Calu3 (cell line): ENCODE measurements around the gene NR4A3. TPM values are rescaled to one million over a fixed set of nuclear protein-coding genes. Genes with fewer than 3 reads are reported as not detected.

ENCODE experiments used
- BruUV-seq: library from RNA; stranded (reverse); fragments of 400-500 nt; replicated peaks from 2 replicates; lab custom pipeline; 2021; lab: Mats Ljungman, UMichigan
- CTCF ChIA-PET: fragments of 300-600 bp; sonication (Branson Sonifier 250); formaldehyde crosslinking; loops from one replicate; lab custom pipeline; 2022; ENCODE audit warnings: antibody characterized with exemption; lab: Charles Lee
- DNase-seq: peaks from one replicate; pipeline ENCODE4 v3.0.0; 2022
- H3K27ac Mint-ChIP-seq: one replicate; pipeline ENCODE4 v1.8.0; 2022; ENCODE audit warnings: mixed read lengths; ENCODE audit not compliant: unreplicated experiment
- H3K27me3 Mint-ChIP-seq: one replicate; pipeline ENCODE4 v1.8.0; 2022; ENCODE audit warnings: mixed read lengths; ENCODE audit not compliant: unreplicated experiment
- H3K36me3 Mint-ChIP-seq: one replicate; pipeline ENCODE4 v1.8.0; 2022; ENCODE audit warnings: mild to moderate bottlenecking, moderate library complexity, mixed read lengths; ENCODE audit not compliant: insufficient read depth, unreplicated experiment
- H3K4me1 Mint-ChIP-seq: one replicate; pipeline ENCODE4 v1.8.0; 2022; ENCODE audit warnings: mild to moderate bottlenecking, low read depth, mixed read lengths; ENCODE audit not compliant: unreplicated experiment
- H3K4me3 Mint-ChIP-seq: one replicate; pipeline ENCODE4 v1.8.0; 2022; ENCODE audit warnings: mild to moderate bottlenecking, low read depth, moderate library complexity, mixed read lengths; ENCODE audit not compliant: unreplicated experiment
- H3K9me3 Mint-ChIP-seq: one replicate; pipeline ENCODE4 v1.8.0; 2022; ENCODE audit warnings: low read depth, mixed read lengths; ENCODE audit not compliant: unreplicated experiment
- CTCF ChIP-seq: fragments of 200-600 bp; IDR thresholded peaks from one replicate; pipeline ENCODE4 v1.8.0; 2022; ENCODE audit warnings: antibody characterized with exemption; ENCODE audit not compliant: unreplicated experiment
- intact Hi-C: fragments of 100-400 bp; cut with micrococcal nuclease; formaldehyde crosslinking; loops from one replicate; pipeline ENCODE4 v1.10.0; 2022; ENCODE audit not compliant: unreplicated experiment
- total RNA-seq: library from RNA; stranded (reverse); gene quantifications from 2 replicates; pipeline ENCODE4 v1.2.3, GENCODE V29; 2022

Gene NR4A3
- total RNA-seq, 1 experiment from 2014 or later: 0.21 TPM

- CTCF ChIA-PET: no interaction called here
- TF ChIP-seq CTCF: no peak
- H3K27me3 Mint-ChIP-seq: no peaks in the 10 kb centered on the region
- no peak overlapping the region for H3K27ac Mint-ChIP-seq
- H3K4me1 Mint-ChIP-seq: no peaks in the 10 kb centered on the region
- no peak for DNase-seq
- intact Hi-C loops: no loop called here
- no peak overlapping the region for H3K4me3 Mint-ChIP-seq
- no peaks in the 10 kb centered on the region for H3K36me3 Mint-ChIP-seq
- no TSS peak for BruUV-seq
- no peaks in the 10 kb centered on the region for H3K9me3 Mint-ChIP-seq
These were observed 52.4 kb downstream of the NR4A3 start for GRCh38 chr9:99873943-99874584.

- no peak overlapping the region for H3K4me3 Mint-ChIP-seq
- H3K27ac Mint-ChIP-seq: no peak overlapping the region
- no peaks in the 10 kb centered on the region for H3K9me3 Mint-ChIP-seq
- TF ChIP-seq CTCF: no peak
- CTCF ChIA-PET: no interaction called here
- no peaks in the 10 kb centered on the region for H3K4me1 Mint-ChIP-seq
- BruUV-seq: no TSS peak
- no peaks in the 10 kb centered on the region for H3K27me3 Mint-ChIP-seq
- intact Hi-C loops: no loop called here
- DNase-seq: no peak
- no peaks in the 10 kb centered on the region for H3K36me3 Mint-ChIP-seq
These were observed 54.5 kb downstream of the NR4A3 start for GRCh38 chr9:99876190-99876589.

- H3K9me3 Mint-ChIP-seq: no peaks in the 10 kb centered on the region
- no peaks in the 10 kb centered on the region for H3K36me3 Mint-ChIP-seq
- H3K4me3 Mint-ChIP-seq: no peak overlapping the region
- H3K4me1 Mint-ChIP-seq: no peaks in the 10 kb centered on the region
- TF ChIP-seq CTCF: no peak
- H3K27ac Mint-ChIP-seq: no peak overlapping the region
- BruUV-seq: no TSS peak
- DNase-seq: no peak
- H3K27me3 Mint-ChIP-seq: no peaks in the 10 kb centered on the region
- CTCF ChIA-PET: no interaction called here
- intact Hi-C loops: no loop called here
These were observed 57.0 kb downstream of the NR4A3 start for GRCh38 chr9:99878651-99879050.

GRCh38 chr9:99881769-99882168, 60.1 kb downstream of the NR4A3 start:
- H3K27me3 Mint-ChIP-seq: no peaks in the 10 kb centered on the region
- no TSS peak for BruUV-seq
- no peak for DNase-seq
- CTCF ChIA-PET: no interaction called here
- H3K4me3 Mint-ChIP-seq: no peak overlapping the region
- H3K4me1 Mint-ChIP-seq: no peaks in the 10 kb centered on the region
- H3K36me3 Mint-ChIP-seq: no peaks in the 10 kb centered on the region
- intact Hi-C loops: no loop called here
- no peak for TF ChIP-seq CTCF
- no peak overlapping the region for H3K27ac Mint-ChIP-seq
- H3K9me3 Mint-ChIP-seq: no peaks in the 10 kb centered on the region
